OCI-LY3 (cell line): ENCODE measurements around the gene GON4L.
"Not testable (repeated sequence)": the region's sequence is repeated elsewhere in the genome, so short reads cannot be mapped to it uniquely, and the experiment has no call there.

Experiments used
- H2AFZ ChIP-seq: fragments of 200-600, 300-600 bp; shearing (Covaris generic); 2 replicates; pipeline ENCODE4 v1.6.0; 2014; ENCODE audit warnings: antibody characterized with exemption, low read depth, low read length
- H3K27ac ChIP-seq: fragments of 200-600, 300-600 bp; sonication (generic); 2 replicates; pipeline ENCODE4 v1.5.1; 2014; ENCODE audit warnings: mild to moderate bottlenecking, low read length, moderate library complexity, mixed read lengths
- H3K27me3 ChIP-seq: fragments of 200-600, 300-600 bp; sonication (generic); 2 replicates; pipeline ENCODE4 v1.6.1; 2014; ENCODE audit warnings: low read depth, low read length, mixed read lengths
- H3K36me3 ChIP-seq: fragments of 200-600, 300-600 bp; sonication (generic); replicated peaks from 2 replicates; pipeline ENCODE3; 2014; ENCODE audit warnings: low read depth, low read length, mixed read lengths
- H3K4me1 ChIP-seq: fragments of 300-600, 200-600 bp; sonication (generic); 2 replicates; pipeline ENCODE4 v1.6.1; 2014; ENCODE audit warnings: low read length, mixed read lengths
- H3K4me2 ChIP-seq: fragments of 200-600, 300-600 bp; sonication (generic); 2 replicates; pipeline ENCODE4 v1.6.1; 2014; ENCODE audit warnings: low read length, mixed read lengths
- H3K4me3 ChIP-seq: fragments of 300-600, 200-600 bp; sonication (generic); 2 replicates; pipeline ENCODE4 v1.5.1; 2014; ENCODE audit warnings: antibody characterized with exemption, mild to moderate bottlenecking, low read length, moderate library complexity
- H3K79me2 ChIP-seq: fragments of 300-600, 200-600 bp; shearing (Covaris generic); 2 replicates; pipeline ENCODE4 v1.6.1; 2014; ENCODE audit warnings: mild to moderate bottlenecking, low read length, mixed read lengths
- H3K9ac ChIP-seq: fragments of 300-600, 200-600 bp; shearing (Covaris generic); 2 replicates; pipeline ENCODE4 v1.6.0; 2014; ENCODE audit warnings: mild to moderate bottlenecking, low read length, moderate library complexity
- H3K9me3 ChIP-seq: fragments of 200-600, 300-600 bp; shearing (Covaris generic); 2 replicates; pipeline ENCODE4 v1.6.1; 2014; ENCODE audit warnings: low read length, mixed read lengths; ENCODE audit not compliant: insufficient read depth
- H4K20me1 ChIP-seq: fragments of 200-600, 300-600 bp; sonication (generic); 2 replicates; pipeline ENCODE4 v1.6.1; 2016; ENCODE audit warnings: low read length, mixed read lengths; ENCODE audit not compliant: insufficient read depth
- CTCF ChIP-seq: fragments of 200-600, 300-600 bp; sonication (generic); IDR thresholded peaks from 2 replicates; pipeline ENCODE4 v1.5.1; 2014; ENCODE audit warnings: antibody characterized with exemption, low read length, low read depth
- EZH2phosphoT487 ChIP-seq: fragments of 200-600 bp; shearing (Covaris generic); IDR thresholded peaks from 2 replicates; pipeline ENCODE4 v1.6.1; 2018; ENCODE audit warnings: antibody characterized with exemption, mixed run types, low read depth

The GON4L gene

GRCh38 chr1:155844860-155845421, 12.1 kb downstream of the GON4L start:
- no peak overlapping the region for H3K4me3 ChIP-seq
- no peak for TF ChIP-seq CTCF
- TF ChIP-seq EZH2phosphoT487: no peak
- H3K36me3 ChIP-seq: peaks cover 56% of the 10 kb centered on the region
- no peak overlapping the region for H3K9ac ChIP-seq
- peaks cover 24% of the 10 kb centered on the region for H4K20me1 ChIP-seq
- H3K79me2 ChIP-seq: peaks cover 88% of the 10 kb centered on the region
- no peak overlapping the region for H3K27ac ChIP-seq
- H3K9me3 ChIP-seq: no peaks in the 10 kb centered on the region
- no peak overlapping the region for H2AFZ ChIP-seq
- no peaks in the 10 kb centered on the region for H3K27me3 ChIP-seq
- H3K4me1 ChIP-seq: peaks cover 3% of the 10 kb centered on the region; the same call in 1 of the 2 replicates
- H3K4me2 ChIP-seq: no peak overlapping the region

- Histone ChIP-seq H3K4me2 (no peak overlapping the region), H3K9me3 (no peaks in the 10 kb centered on the region), H3K9ac (no peak overlapping the region), H3K27me3 (no peaks in the 10 kb centered on the region), H2AFZ (no peak overlapping the region), H3K4me3 (no peak overlapping the region), H3K27ac (no peak overlapping the region), H3K36me3 (peaks cover 43% of the 10 kb centered on the region), H3K4me1 (no peaks in the 10 kb centered on the region), H3K79me2 (peaks cover 59% of the 10 kb centered on the region), H4K20me1 (peaks cover 15% of the 10 kb centered on the region)
- TF ChIP-seq EZH2phosphoT487 (no peak), CTCF (no peak)
Observed at GRCh38 chr1:155840386-155840785, 16.6 kb downstream of the GON4L start.

GRCh38 chr1:155835548-155835947, 21.5 kb downstream of the GON4L start:
- no peak overlapping the region for H3K9ac ChIP-seq
- TF ChIP-seq CTCF (no peak), EZH2phosphoT487 (no peak)
- H4K20me1 ChIP-seq: no peaks in the 10 kb centered on the region

GRCh38 chr1:155834927-155835399, 22.1 kb downstream of the GON4L start:
- not testable (repeated sequence) for H3K27ac ChIP-seq, H3K4me3 ChIP-seq, H2AFZ ChIP-seq, H3K27me3 ChIP-seq, H3K9me3 ChIP-seq, H3K4me2 ChIP-seq, H3K9ac ChIP-seq, H4K20me1 ChIP-seq
- Histone ChIP-seq H3K79me2 (peaks cover 18% of the 10 kb centered on the region), H3K36me3 (peaks cover 31% of the 10 kb centered on the region), H3K4me1 (peaks cover 22% of the 10 kb centered on the region)

More at GRCh38 chr1:155835548-155835947, 21.5 kb downstream of the GON4L start:
- Histone ChIP-seq H3K27ac (no peak overlapping the region), H2AFZ (no peak overlapping the region), H3K4me1 (peaks cover 22% of the 10 kb centered on the region), H3K4me3 (no peak overlapping the region), H3K36me3 (peaks cover 33% of the 10 kb centered on the region), H3K4me2 (no peak overlapping the region), H3K9me3 (no peaks in the 10 kb centered on the region), H3K79me2 (peaks cover 24% of the 10 kb centered on the region), H3K27me3 (no peaks in the 10 kb centered on the region)
